MCF 10A (cell line): Measurements from ENCODE around the gene FAU. TPM values are rescaled to one million over a fixed set of nuclear protein-coding genes. Genes with fewer than 3 reads are reported as not detected.

Experiments used
- BruUV-seq: library from RNA; stranded (reverse); fragments of 400-500 nt; replicated peaks from 2 replicates; lab custom pipeline; 2021; lab: Mats Ljungman, UMichigan
- CTCF ChIA-PET: fragments of 300-600 bp; sonication (Branson Sonifier 250); formaldehyde crosslinking; extraction: SDS; loops from one replicate; lab custom pipeline; 2021; ENCODE audit warnings: antibody characterized with exemption, inconsistent platforms; lab: Yijun Ruan, JAX
- POLR2A ChIA-PET: fragments of 300-600, 350-650 bp; sonication (Branson Sonifier 250); formaldehyde crosslinking; extraction: SDS; loops from one replicate; lab custom pipeline; 2020; ENCODE audit warnings: antibody characterized with exemption, inconsistent platforms; lab: Yijun Ruan, JAX
- DNase-seq: peaks from one replicate; pipeline ENCODE4 v3.0.0-alpha.2; 2018; ENCODE audit not compliant: unreplicated experiment
- H3K27ac Mint-ChIP-seq: one replicate; pipeline ENCODE4 v1.8.0; 2022; ENCODE audit warnings: mild to moderate bottlenecking, low read depth, mixed read lengths; ENCODE audit not compliant: unreplicated experiment
- H3K27me3 Mint-ChIP-seq: one replicate; pipeline ENCODE4 v1.8.0; 2022; ENCODE audit warnings: mixed read lengths; ENCODE audit not compliant: insufficient read depth, unreplicated experiment
- H3K36me3 Mint-ChIP-seq: one replicate; pipeline ENCODE4 v1.8.0; 2022; ENCODE audit warnings: mild to moderate bottlenecking, moderate library complexity, mixed read lengths; ENCODE audit not compliant: insufficient read depth, unreplicated experiment
- H3K4me1 Mint-ChIP-seq: one replicate; pipeline ENCODE4 v1.8.0; 2022; ENCODE audit warnings: mixed read lengths; ENCODE audit not compliant: insufficient read depth, unreplicated experiment
- H3K4me3 Mint-ChIP-seq: one replicate; pipeline ENCODE4 v1.8.0; 2022; ENCODE audit warnings: mild to moderate bottlenecking, moderate library complexity, mixed read lengths; ENCODE audit not compliant: unreplicated experiment
- H3K9me3 Mint-ChIP-seq: one replicate; pipeline ENCODE4 v1.8.0; 2022; ENCODE audit warnings: mixed read lengths; ENCODE audit not compliant: unreplicated experiment
- intact Hi-C: fragments of 100-400 bp; cut with micrococcal nuclease; formaldehyde crosslinking; loops from 2 replicates; pipeline ENCODE4 v1.14.1; 2022
- microRNA-seq: library from miRNA; unstranded; fragments of <30 nt; microRNA quantifications from one replicate; pipeline ENCODE4 v1.2.0, GENCODE V29; 2022
- total RNA-seq: library from RNA; stranded (reverse); gene quantifications from 2 replicates; pipeline ENCODE4 v1.2.3, GENCODE V29; 2022
- TF ChIP-seq, protein P1 (sequence below): fragments of 200-600 bp; IDR thresholded peaks from one replicate; pipeline ENCODE4 v1.8.0; 2022; ENCODE audit warnings: antibody characterized with exemption, mild to moderate bottlenecking; ENCODE audit not compliant: unreplicated experiment

The FAU gene
- total RNA-seq, 1 experiment from 2014 or later, result 1,049 TPM

DNA sequence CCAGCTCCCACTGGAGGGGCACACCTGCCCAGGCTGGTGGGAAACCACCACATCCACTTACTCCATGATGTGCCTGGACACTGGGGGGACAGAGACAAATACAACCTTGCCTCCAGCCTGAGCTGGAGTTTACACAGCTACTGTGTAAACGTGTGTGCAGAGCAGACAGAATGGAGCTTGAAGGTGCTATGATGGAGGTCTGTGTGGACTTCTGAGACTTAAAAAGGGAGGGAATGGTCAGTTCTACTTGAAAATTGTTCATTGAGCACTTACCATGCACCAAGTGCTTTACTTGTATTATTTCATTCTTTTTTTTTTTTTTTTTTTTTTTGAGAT is 49.3 kb downstream of the FAU start:
- POLR2A ChIA-PET, result interaction anchor here (0.6 kb wide), 2 partner anchors 150 to 202 kb away, joined by 3 to 4 read pairs; no protein-coding TSS in a partner anchor

DNA sequence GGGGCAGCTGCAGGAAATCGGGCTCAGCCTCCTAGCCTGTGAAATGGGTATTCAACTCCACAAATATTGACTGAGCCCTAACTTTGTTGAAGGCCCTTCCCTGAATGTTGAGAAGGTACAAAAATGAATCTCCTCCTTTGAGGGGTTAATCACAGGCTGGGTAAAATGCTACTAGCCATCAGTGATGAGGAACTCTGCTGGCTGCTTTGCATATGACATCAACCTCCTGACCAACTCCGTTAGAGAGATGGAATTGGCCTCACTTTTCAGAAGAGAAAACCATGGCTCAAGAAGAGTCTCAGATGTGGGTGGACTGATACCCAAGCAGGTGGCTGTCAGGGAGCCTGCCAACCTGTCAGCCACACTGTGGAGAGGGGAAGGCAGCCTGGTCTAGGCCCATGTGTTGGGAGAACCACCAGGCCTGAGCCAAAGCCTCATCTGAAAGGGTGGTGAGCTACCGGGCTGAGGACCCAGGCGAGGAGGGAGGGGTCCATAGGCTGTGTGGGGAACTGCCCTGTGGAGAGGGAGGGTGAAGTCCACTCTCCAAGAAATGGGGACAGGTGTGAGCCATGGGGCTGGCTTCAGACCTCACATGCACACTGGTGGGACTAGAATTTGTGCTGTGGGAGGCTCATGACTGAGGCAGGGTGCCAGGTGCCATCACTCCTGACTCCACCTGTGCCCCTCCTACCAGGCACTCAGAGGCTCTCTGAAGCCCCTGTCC is 49.9 kb downstream of the FAU start:
- ChIA-PET CTCF (interaction anchor here (0.6 to 1.6 kb wide), 2 partner anchors 24 to 58 kb away, joined by 3 to 5 read pairs; partner anchors contain the start of gene ARL2), POLR2A (interaction anchor here (0.6 kb wide), 3 partner anchors 150 to 662 kb away, joined by 3 to 4 read pairs (median 3); no protein-coding TSS in a partner anchor)
- Mint-ChIP-seq H3K36me3 (no peaks in the 10 kb centered on the region), H3K27me3 (no peaks in the 10 kb centered on the region), H3K9me3 (no peaks in the 10 kb centered on the region), H3K27ac (no peak overlapping the region), H3K4me1 (no peaks in the 10 kb centered on the region), H3K4me3 (no peak overlapping the region)
- no TSS peak for BruUV-seq
- intact Hi-C loops, result no loop called here
- TF ChIP-seq, protein P1, sequence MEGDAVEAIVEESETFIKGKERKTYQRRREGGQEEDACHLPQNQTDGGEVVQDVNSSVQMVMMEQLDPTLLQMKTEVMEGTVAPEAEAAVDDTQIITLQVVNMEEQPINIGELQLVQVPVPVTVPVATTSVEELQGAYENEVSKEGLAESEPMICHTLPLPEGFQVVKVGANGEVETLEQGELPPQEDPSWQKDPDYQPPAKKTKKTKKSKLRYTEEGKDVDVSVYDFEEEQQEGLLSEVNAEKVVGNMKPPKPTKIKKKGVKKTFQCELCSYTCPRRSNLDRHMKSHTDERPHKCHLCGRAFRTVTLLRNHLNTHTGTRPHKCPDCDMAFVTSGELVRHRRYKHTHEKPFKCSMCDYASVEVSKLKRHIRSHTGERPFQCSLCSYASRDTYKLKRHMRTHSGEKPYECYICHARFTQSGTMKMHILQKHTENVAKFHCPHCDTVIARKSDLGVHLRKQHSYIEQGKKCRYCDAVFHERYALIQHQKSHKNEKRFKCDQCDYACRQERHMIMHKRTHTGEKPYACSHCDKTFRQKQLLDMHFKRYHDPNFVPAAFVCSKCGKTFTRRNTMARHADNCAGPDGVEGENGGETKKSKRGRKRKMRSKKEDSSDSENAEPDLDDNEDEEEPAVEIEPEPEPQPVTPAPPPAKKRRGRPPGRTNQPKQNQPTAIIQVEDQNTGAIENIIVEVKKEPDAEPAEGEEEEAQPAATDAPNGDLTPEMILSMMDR, result no peak
- no peak for DNase-seq

More for the DNA sequence above, 49.3 kb downstream of the FAU start:
- H3K4me3 Mint-ChIP-seq, result no peak overlapping the region
- H3K4me1 Mint-ChIP-seq, result no peaks in the 10 kb centered on the region
- intact Hi-C loops, result no loop called here
- no TSS peak for BruUV-seq
- CTCF ChIA-PET, result interaction anchor here (0.7 to 1.6 kb wide), 2 partner anchors 40 to 58 kb away, joined by 4 to 5 read pairs; partner anchors contain the start of gene ARL2
- H3K9me3 Mint-ChIP-seq, result no peaks in the 10 kb centered on the region
- no peak overlapping the region for H3K27ac Mint-ChIP-seq
- no peak for DNase-seq
- H3K36me3 Mint-ChIP-seq, result no peaks in the 10 kb centered on the region
- H3K27me3 Mint-ChIP-seq, result no peaks in the 10 kb centered on the region
- TF ChIP-seq, protein P1, result no peak

Small RNA genes within 50 kb of the gene (microRNA-seq; reads per million reads assigned to microRNA genes)
- not detected for gene MIR6751

Other genes with a start within 250 kb of the FAU start
- 67.9 and 80.6 TPM in 2 replicates for gene EHD1, start 243.5 kb downstream of the FAU start, total RNA-seq
- gene ATG2A, start 204.9 kb downstream of the FAU start, total RNA-seq, result 28.7 and 29.9 TPM in 2 replicates
- gene PPP2R5B, start 197.4 kb downstream of the FAU start, total RNA-seq, result 38.0 and 48.0 TPM in 2 replicates
- gene GPHA2, start 186.2 kb downstream of the FAU start, total RNA-seq, result not detected in 2 replicates
- not detected in 2 replicates for gene MAJIN, start 150.0 kb downstream of the FAU start, total RNA-seq
- gene BATF2, start 125.2 kb downstream of the FAU start, total RNA-seq, result 1.3 and 1.6 TPM in 2 replicates
- gene ARL2, start 108.0 kb downstream of the FAU start, total RNA-seq, result 96.8 and 113 TPM in 2 replicates
- gene SNX15, start 94.7 kb downstream of the FAU start, total RNA-seq, result 18.0 and 21.0 TPM in 2 replicates
- gene SAC3D1, start 80.9 kb downstream of the FAU start, total RNA-seq, result 10.3 and 14.0 TPM in 2 replicates
- gene NAALADL1, start 63.6 kb downstream of the FAU start, total RNA-seq, result not detected in 2 replicates
- gene CDCA5, start 38.1 kb downstream of the FAU start, total RNA-seq, result 9.5 and 17.3 TPM in 2 replicates
- gene ZFPL1, start 37.9 kb downstream of the FAU start, total RNA-seq, result 50.8 and 52.3 TPM in 2 replicates
- 56.1 and 77.0 TPM in 2 replicates for gene VPS51, start 25.9 kb downstream of the FAU start, total RNA-seq
- 8.5 and 14.0 TPM in 2 replicates for gene TM7SF2, start 10.3 kb downstream of the FAU start, total RNA-seq
- gene ZNHIT2, start 4.4 kb downstream of the FAU start, total RNA-seq, result 22.0 and 23.6 TPM in 2 replicates
- gene MRPL49, start 187 bp upstream of the FAU start, total RNA-seq, result 76.9 and 79.0 TPM in 2 replicates
- gene SYVN1, start 12.4 kb upstream of the FAU start, total RNA-seq, result 74.9 and 99.8 TPM in 2 replicates
- gene SPDYC, start 48.1 kb upstream of the FAU start, total RNA-seq, result not detected in 2 replicates
- gene CAPN1, start 59.8 kb upstream of the FAU start, total RNA-seq, result 111 and 117 TPM in 2 replicates
- 8.8 and 10.3 TPM in 2 replicates for gene POLA2, start 139.8 kb upstream of the FAU start, total RNA-seq
- 24.5 and 35.0 TPM in 2 replicates for gene CDC42EP2, start 192.7 kb upstream of the FAU start, total RNA-seq
- 83.9 and 86.6 TPM in 2 replicates for gene DPF2, start 211.7 kb upstream of the FAU start, total RNA-seq
- gene TIGD3, start 232.6 kb upstream of the FAU start, total RNA-seq, result 0.14 TPM in 1 of 2 replicates, not detected in the other